Body of pancreas (tissue), 4 donors: ENCODE data around the gene UNC13C. TPM values are rescaled to one million over a fixed set of nuclear protein-coding genes. Genes with fewer than 3 reads are reported as not detected.
A peak's percentile ranks its signal among the peaks of the same experiment; 100 is the strongest.

Source experiments
- ATAC-seq: fragments of 150-250 bp; one replicate; pipeline ENCODE4 v1.9.1; 2016
- DNase-seq, 4 donors: peaks; one replicate each; pipeline ENCODE4 v3.0.0-alpha.2; 2019
- H3K27ac ChIP-seq, 4 donors: fragments of 200-600 bp; sonication (generic); 1 replicate in 3 of 4; 2 replicates in 1 of 4; pipeline versions ENCODE4 v1.5.1 to v1.6.1; 2016 to 2019; ENCODE audit warnings: mild to moderate bottlenecking in 1 of 4, mixed read lengths in 1 of 4, moderate library complexity in 1 of 4
- H3K27me3 ChIP-seq, 2 donors: fragments of 200-600 bp; sonication (generic); one replicate each; pipeline ENCODE4 v1.6.0; 2016; ENCODE audit warnings: mild to moderate bottlenecking in 1 of 2
- H3K36me3 ChIP-seq, 2 donors: fragments of 200-600 bp; sonication (generic); replicated peaks in 1 of 2; 2 replicates each; pipeline ENCODE4 v1.5.1; 2016; ENCODE audit warnings: low read depth in 2 of 2; ENCODE audit not compliant: insufficient read depth in 1 of 2
- H3K4me1 ChIP-seq: fragments of 200-600 bp; sonication (generic); one replicate; pipeline ENCODE4 v1.6.0; 2016
- H3K4me3 ChIP-seq, 2 donors: fragments of 200-600 bp; sonication (generic); 1 replicate in 1 of 2; 2 replicates in 1 of 2; pipeline ENCODE4 v1.5.1; 2016 to 2019
- H3K9me3 ChIP-seq, 3 donors: fragments of 200-600 bp; sonication (generic); 1 replicate in 2 of 3; 2 replicates in 1 of 3; pipeline ENCODE4 v1.5.1; 2016
- CTCF ChIP-seq, 7 experiments: fragments of 450-650 bp in 4 of 7; fragments of 200-600 bp in 3 of 7; sonication (generic) in 3 of 7; IDR thresholded peaks; one replicate each; pipeline ENCODE4 v1.5.1; 2016 to 2019; ENCODE audit warnings: antibody characterized with exemption in 7 of 7
- POLR2A ChIP-seq, 3 donors: fragments of 450-650 bp; IDR thresholded peaks; one replicate each; pipeline ENCODE4 v1.6.1; 2016; ENCODE audit warnings: antibody characterized with exemption in 3 of 3, mild to moderate bottlenecking in 2 of 3
- WGBS, 2 donors: methylation state at CpG; one replicate each; pipeline ENCODE4 v1.1.5; 2017; 5-methylcytosine and 5-hydroxymethylcytosine counted together
- intact Hi-C: fragments of 100-400 bp; cut with DNase I; formaldehyde crosslinking; loops from one replicate; pipeline ENCODE4 v1.15.1; 2023
- total RNA-seq, 2 donors: library from RNA; depleted of rRNA; stranded (reverse); fragments of >200 nt; gene quantifications; one replicate each; pipeline ENCODE4 v1.1.0, GENCODE V29; 2016

UNC13C gene
- total RNA-seq, 2 donors from 2014 or later: not detected

GRCh38 chr15:54518156-54518882 is 540.1 kb downstream of the UNC13C start:
- intact Hi-C loops: no loop called here
- 46 to 62% methylated on average over 5 of the region's 5 CpGs for WGBS, 2 donors
- Histone ChIP-seq H3K27me3 (no peaks in the 10 kb centered on the region), H3K36me3 (no peaks in the 10 kb centered on the region), H3K9me3 (no peaks in the 10 kb centered on the region), H3K4me3 (no peak overlapping the region), H3K27ac (no peak overlapping the region), H3K4me1 (no peaks in the 10 kb centered on the region)
- ATAC-seq: no peak
- peak in 1 of 4 donors; percentile 2 for DNase-seq
- TF ChIP-seq CTCF (IDR thresholded peaks at IDR 0.05) (no peak), POLR2A (IDR thresholded peaks at IDR 0.05) (no peak)

- ATAC-seq (no peak), DNase-seq (no peak)
Observed at GRCh38 chr15:54519577-54519976, 541.3 kb downstream of the UNC13C start.

GRCh38 chr15:54520616-54521015 is 542.4 kb downstream of the UNC13C start:
- DNase-seq: no peak
- Histone ChIP-seq H3K36me3 (no peaks in the 10 kb centered on the region), H3K27me3 (no peaks in the 10 kb centered on the region), H3K9me3 (no peaks in the 10 kb centered on the region), H3K4me1 (no peaks in the 10 kb centered on the region), H3K27ac (no peak overlapping the region), H3K4me3 (no peak overlapping the region)
- WGBS, 2 donors: 27 to 31% methylated on average over 1 of the region's 1 CpG
- TF ChIP-seq CTCF (IDR thresholded peaks at IDR 0.05) (no peak), POLR2A (IDR thresholded peaks at IDR 0.05) (no peak)
- ATAC-seq: no peak
- intact Hi-C loops: no loop called here

More at GRCh38 chr15:54519577-54519976, 541.3 kb downstream of the UNC13C start:
- Histone ChIP-seq H3K4me3 (no peak overlapping the region), H3K36me3 (no peaks in the 10 kb centered on the region), H3K4me1 (no peaks in the 10 kb centered on the region), H3K27me3 (no peaks in the 10 kb centered on the region), H3K27ac (no peak overlapping the region), H3K9me3 (no peaks in the 10 kb centered on the region)
- TF ChIP-seq CTCF (IDR thresholded peaks at IDR 0.05) (no peak), POLR2A (IDR thresholded peaks at IDR 0.05) (no peak)
- intact Hi-C loops: no loop called here
- WGBS, 2 donors: 58 to 59% methylated on average over 5 of the region's 5 CpGs

GRCh38 chr15:54521206-54521605 is 543.0 kb downstream of the UNC13C start:
- WGBS, 2 donors: 63 to 66% methylated on average over 2 of the region's 2 CpGs
- Histone ChIP-seq H3K9me3 (no peaks in the 10 kb centered on the region), H3K27ac (no peak overlapping the region), H3K27me3 (no peaks in the 10 kb centered on the region), H3K36me3 (no peaks in the 10 kb centered on the region), H3K4me3 (no peak overlapping the region), H3K4me1 (no peaks in the 10 kb centered on the region)
- intact Hi-C loops: no loop called here
- TF ChIP-seq POLR2A (IDR thresholded peaks at IDR 0.05) (no peak), CTCF (IDR thresholded peaks at IDR 0.05) (no peak)
- ATAC-seq (no peak), DNase-seq (no peak)

- no peak for ATAC-seq
Observed at GRCh38 chr15:54528021-54528420, 549.8 kb downstream of the UNC13C start.

More at GRCh38 chr15:54528021-54528420, 549.8 kb downstream of the UNC13C start:
- no peak for DNase-seq
- 59 to 64% methylated on average over 1 of the region's 1 CpG for WGBS, 2 donors
- Histone ChIP-seq H3K36me3 (no peaks in the 10 kb centered on the region), H3K9me3 (no peaks in the 10 kb centered on the region), H3K4me1 (no peaks in the 10 kb centered on the region), H3K4me3 (no peak overlapping the region), H3K27ac (no peak overlapping the region), H3K27me3 (no peaks in the 10 kb centered on the region)
- intact Hi-C loops: no loop called here
- TF ChIP-seq CTCF (IDR thresholded peaks at IDR 0.05) (no peak), POLR2A (IDR thresholded peaks at IDR 0.05) (no peak)
